8988T (cell line): Measurements from ENCODE around the gene HMCN1.

Experiments used
- DNase-seq: peaks from one replicate; pipeline ENCODE4 v3.0.0; 2011

Gene HMCN1

DNA sequence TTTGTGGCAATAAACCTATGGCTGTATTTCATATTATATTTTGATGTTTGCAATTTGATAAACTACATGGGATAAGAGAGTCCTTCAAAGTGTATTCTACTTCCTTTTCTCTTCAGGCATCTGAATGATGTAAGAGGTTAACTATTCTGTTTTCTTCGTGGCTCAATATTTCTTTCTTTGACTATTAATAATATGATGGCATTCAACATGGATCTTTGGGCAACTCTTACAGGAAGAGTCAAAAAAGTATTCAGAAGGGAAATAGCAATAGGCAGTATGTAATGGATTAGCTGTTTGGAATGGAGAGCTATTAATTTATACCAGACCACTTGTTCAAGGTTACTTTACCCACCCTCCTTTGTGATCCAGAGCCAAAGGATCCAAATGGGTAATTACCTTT is 74.4 kb downstream of the HMCN1 start:
- DNase-seq, result no peak

DNA sequence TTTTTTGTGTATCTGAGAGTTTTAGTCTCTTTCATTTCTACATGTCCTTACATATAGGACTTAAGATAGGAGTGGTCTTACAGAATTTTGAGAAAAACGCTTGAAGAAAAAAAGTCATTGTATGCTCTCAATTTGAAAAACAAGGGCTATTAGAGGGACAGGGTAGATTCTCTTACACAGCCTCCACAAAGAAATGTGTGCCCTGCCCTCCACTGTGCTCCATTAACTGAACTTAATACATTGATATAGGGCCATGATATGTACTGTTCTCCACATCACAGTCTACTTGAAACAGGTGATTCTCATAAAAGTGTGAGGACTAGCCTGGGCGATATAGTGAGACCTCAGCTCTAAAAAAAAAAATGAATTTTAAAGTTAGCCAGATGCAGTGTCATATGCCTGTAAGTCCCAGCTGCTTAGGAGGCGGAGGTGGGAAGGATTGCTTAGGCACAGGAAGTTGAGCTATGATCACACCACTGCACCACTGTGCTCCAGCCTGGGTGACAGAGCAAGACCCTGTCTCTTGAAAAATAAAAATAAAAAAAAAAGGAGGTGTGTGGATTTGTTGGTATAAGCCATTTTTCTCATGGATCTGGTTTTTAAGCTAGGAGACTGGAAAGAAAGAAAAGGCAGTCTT is 77.0 kb downstream of the HMCN1 start:
- DNase-seq, result no peak

DNA sequence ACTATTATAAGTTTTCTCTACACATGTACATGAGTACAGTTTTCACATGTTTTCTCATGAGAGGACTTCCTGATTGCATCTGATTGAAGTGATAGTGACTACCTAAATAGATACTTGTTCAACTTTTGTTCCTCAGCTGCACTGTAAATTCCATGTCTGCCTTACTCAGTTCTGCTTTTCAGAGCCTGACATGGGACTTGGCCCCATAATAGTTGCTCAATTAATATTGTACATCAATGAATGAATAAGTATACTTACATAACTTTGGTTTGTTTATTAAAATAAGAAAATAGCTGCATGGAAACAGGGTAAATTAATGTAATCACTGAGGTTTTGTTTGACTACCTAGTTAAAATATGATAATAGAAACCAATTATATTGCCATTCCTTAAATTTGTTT is 78.7 kb downstream of the HMCN1 start:
- no peak for DNase-seq

DNA sequence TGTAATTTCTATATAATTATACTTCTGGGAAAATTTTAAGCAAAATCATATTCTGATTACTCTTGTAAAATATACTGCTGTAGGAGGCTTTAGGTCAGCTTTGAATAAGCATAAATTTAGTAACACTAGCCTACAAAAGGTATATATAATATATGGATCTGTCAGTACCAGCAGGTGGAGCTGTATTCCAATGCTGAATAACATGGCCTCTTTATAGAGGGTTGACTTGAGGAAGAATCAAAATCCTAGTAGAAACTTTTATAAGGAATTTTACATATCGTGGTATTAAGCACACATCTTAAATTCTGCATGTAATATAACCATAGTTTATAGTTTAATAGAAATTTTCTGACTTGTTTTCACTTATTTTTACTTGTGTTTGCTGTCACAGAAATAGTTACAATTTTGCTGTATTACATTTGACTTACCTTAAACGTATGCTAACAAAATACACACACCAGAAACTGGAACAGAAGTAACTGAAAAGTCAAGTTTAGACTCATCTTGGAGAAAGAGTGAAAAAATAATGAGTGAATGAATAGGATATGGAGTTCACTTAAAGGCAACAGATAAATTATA is 79.3 kb downstream of the HMCN1 start:
- no peak for DNase-seq

DNA sequence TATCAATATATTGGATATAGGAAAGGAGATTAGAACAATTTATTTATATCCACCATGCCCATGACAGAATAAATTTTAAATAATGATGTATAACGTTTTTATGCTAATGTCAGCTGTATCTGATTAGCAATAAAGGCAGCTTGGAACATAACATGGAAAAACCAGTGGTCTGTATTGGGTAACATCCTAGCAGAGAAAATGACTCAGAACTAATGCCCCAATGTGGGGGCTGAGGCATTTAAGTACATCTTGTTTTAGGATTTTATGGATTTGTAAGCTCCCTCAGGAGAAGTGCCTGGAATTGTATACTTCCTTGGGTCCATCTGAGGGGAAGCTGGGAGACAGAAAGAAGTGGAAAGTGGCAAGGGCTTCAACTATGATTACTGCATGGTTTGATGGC is 82.3 kb downstream of the HMCN1 start:
- no peak for DNase-seq

DNA sequence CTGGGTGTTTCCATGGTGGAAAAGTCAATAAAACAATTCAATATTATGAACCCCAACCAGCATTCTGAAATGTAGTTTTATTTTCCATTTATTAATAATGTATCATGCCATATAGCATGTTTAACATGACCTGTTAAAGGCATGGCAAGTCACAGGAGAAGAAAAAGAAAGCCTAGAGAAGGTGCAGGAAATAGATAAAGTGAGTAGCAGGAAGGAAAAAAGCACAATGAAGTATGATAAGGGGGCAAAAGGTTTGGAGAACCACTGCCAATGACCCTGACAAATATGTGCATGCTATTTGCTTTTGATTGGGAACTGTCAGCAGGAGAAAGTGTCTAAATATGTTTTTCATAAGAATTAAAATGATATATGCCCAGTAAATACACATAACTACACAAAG is 85.6 kb downstream of the HMCN1 start:
- DNase-seq, result no peak

DNA sequence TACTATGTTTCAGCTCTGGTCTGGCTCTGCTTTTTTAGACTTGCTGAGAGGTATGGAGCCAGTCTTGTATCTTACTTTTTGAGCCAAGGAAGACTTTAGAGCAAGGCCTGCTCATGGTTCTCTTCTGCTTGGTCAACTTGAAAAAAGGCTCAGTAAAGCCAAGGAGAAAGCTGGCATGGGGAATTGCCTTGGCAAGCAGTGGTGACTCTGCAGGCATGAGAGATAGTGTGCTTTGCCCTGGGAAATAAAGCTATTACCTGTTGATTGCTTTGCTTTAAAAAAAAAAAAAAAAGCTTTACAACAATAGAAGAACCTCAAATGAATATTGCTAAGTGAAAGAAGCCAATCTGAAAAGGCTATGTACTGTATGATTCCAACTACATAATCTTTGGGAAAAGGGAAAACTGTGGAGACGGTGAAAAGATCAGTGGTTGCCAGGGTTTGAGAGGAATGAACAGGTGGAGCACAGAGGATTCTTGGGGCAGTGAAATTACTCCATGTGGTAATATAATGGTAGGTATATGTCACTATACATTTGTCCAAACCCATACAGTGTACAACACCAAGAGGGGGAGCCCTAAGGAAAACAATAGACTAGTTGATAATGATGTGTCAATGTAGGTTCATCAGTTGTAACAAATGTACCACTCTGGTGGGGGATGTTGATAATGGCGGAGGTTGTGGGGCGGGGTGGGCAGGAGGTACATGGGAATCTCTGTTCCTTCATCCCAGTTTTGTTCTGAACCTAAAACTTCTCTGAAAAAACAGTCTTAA is 87.6 kb downstream of the HMCN1 start:
- no peak for DNase-seq

DNA sequence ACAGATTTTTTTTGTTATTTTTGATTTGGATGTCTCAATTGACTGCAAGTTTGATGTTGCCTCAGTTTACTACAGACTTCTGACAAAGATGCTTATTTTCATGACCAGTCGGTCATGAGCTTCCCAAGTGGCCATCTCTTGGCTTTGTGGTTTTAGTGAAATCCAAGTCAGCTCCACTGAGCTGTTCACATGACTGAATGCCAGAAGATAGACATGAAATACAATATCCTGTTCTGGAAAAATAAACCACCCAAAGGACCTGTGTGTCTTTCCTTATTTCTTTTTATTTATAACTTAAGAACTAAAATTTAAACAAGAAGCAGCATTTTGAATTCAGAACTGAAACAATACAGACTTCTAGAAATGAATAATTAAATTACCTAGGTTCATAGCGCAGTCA is 89.3 kb downstream of the HMCN1 start:
- DNase-seq, result no peak

DNA sequence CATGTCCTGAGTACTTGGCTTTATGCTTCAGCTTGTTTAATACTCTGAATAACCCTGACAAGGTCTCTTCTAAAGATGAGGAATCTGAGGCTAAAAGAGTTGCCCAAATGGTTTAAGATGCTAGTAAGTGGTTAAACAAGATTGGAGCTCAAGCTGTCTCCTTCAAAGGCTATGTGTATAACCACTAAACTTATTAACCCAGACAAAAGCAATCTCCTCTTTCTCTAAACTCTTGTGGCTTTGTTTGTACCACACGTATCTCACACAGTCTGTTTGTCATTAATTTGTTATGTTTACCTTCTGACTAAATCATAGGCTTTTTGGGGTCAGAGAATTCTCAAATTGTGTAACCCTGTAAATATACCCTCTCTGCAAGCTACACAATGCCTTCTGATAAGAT is 89.9 kb downstream of the HMCN1 start:
- DNase-seq, result no peak

DNA sequence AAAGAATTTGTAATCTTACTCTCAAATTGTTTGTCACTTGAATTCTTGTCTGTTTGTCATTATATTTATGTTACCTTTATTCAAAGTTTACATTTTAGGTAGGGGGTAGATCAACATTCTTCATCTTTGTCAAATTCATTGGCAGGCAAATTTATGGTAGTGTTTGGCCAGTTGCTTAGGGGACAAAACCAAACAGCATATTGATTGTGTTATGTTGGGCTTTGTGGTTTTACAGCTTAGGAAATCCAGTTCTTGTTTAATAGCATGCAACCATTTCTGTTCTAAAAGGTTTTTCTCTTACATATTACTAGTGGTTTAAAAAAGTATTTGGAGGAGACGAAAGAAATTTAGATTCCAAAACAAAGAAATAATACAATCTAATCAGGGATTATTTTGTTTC is 91.4 kb downstream of the HMCN1 start:
- DNase-seq, result no peak

DNA sequence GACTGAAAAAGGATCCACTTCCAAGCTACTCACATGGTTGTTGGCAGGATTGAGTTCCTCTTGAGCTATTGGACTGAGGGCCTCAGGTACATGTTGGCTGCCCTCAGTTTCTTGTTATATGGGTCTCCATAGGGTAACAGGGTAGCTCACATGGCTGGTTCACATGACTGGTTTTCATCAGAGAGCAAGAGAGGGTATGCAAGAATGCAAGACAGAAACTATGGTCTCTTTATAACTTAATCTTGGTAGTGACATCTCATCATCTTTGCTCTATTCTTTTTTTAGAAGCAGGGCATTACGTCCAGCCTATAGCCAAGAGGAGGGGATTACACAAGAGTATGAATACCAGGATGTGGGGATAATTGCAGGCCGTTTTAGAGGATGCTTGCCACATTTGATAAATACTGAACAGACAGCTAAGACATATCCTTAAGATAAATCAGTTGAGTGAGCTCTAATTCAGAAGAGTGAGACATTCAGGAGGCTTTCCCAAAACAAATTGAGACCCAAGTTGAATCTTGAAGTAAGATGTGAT is 100.2 kb downstream of the HMCN1 start:
- no peak for DNase-seq

DNA sequence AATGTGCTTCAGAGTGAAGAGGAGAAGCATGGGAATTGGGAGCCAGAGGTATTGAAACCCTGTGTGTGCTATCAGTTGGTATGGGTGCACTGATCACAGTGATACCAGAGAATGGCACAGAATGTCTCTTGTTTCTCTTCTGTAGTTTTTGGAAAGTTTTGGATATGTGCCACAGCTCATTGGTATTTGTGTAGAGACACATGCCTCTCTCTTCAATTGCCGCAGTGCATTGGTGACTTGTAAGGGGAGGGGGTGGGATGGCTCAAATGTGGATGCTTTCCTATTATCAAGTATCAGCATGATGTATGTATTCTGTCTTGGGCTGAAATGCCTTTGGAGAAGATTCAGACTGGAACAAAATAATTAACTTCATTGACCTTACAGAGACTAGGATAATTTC is 101.0 kb downstream of the HMCN1 start:
- no peak for DNase-seq

DNA sequence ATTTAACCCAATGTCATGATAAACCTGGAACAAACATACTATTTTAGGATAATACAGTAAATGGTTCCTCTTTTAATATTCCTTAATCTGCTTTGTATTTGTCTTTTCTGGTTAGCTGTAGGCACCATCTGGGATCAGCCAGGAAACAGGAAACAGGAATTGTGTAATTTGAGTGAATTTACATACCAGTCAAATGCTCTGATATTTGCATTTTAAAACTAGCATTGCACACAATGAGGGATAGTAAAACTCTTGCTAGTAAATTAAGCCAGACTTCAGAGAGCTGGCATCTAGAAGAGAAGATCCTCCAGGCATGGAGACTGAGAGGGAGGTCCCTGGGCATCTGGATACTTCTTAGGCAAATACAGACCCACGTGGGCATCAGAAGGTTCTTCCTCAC is 103.5 kb downstream of the HMCN1 start:
- DNase-seq, result no peak

DNA sequence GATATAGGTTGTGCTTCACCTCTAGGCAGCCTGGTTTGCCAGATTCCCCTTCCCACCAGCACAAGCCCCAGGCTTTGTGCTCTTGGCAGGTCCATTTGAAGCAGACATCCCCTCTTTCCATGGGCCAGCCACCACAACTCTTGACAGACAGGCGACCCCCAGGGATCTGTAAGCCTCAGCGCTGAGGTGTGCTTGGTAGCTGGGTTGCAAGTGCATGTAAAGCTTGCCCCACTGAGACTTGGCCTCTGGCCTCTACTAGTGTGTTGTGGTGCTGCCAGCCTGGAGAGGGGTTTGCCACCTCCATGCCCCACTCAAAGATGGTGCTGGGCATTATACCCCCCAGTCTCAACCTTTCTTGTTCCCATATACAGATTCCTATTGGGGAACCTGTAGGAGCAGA is 103.9 kb downstream of the HMCN1 start:
- DNase-seq, result no peak

DNA sequence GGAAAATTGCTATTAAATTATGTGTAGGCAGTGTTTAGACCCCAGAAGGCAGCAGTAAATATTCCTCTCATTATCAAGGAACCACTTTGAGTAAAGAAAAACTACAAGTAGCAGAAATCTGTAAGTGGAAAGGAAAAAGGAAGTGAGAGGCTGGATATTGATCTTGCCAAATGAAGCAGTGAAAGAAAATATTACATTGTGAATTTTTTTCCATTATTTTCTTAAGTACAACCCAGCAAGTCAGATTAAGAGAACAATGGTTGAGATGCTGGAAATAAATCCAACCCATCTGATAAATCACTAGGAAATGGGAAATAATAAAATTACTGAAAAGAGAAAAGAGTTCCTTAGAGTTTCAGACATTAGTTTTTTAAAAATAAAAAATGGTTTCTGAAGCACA is 106.7 kb downstream of the HMCN1 start:
- no peak for DNase-seq

DNA sequence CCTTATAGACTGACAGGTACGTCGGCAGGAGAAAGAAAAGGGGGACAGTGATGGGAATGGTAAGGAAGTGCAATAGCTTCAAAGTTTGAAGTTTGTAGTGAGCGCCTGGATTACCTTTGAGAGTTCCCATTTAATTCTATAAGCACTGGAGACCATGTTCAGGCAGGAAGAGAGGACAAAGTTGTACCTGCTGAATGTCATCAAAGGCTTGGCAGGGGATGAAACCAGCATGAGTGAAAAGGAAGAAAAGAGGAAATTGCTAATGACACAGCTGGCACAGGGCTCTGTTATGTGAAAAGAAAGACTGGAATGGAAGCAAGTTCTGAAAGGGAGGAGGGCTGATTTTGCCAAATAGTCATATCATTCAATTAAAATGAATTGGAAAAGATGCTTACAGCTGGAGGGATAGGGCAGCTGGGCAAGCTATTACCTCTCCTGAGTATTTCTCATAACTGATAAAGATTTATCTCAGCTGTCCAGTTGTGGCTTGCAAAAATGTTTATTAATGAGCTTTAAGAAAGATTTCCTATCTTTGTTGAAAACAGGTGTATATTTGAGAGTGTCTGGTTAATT is 109.2 kb downstream of the HMCN1 start:
- no peak for DNase-seq

DNA sequence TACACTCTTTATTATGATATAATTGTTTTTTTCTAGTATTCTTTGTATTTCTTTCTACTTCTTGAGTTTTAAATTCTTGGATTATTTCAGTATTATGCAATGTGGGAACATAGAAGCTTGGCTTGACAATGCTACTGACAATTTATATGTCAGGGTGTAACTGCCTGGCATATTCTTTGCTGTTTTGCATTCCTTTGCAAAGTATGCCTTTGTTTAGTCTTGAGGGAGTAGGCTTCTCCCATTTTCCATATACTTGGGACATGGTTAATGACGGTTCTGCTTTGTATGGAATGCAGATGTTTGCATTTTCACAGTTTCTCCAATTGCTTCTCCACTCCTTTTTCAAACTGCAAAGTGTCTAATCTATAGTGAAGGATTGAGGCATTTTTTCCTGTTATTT is 109.8 kb downstream of the HMCN1 start:
- DNase-seq, result no peak

DNA sequence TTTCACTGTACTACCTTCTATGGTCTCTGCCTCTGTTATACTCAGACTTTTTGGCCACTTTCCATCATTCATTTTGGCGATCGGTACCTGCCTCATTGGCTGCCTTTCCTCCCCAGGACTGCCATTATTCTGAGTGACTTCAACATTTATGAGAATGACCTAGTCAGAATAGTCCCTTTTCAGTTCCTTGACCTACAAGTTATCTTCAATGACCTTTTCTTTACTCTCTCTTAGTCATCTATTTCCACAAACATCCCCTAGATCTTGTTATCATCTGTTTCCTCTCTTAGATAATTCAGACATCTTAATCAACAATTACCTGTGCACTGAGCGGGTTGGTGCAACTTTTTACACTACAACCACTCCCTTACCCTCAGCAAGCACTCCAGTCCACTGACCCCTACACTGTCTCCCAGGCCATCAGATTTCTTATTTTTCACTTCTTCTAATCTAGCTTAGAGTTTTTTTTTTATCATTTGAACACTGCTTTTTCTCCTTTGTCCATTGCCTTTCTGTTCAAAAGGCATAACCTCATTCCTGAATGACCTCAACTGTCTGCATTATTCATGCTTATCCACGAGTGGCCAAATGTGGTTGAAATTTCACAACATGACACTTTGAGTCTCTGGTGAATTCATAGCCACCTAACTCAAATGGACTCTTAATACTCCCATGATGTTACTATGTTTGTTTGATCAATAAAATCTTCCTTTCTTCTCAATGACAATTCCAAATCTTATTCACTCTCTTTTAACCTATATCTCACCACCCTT is 112.7 kb downstream of the HMCN1 start:
- DNase-seq, result no peak

DNA sequence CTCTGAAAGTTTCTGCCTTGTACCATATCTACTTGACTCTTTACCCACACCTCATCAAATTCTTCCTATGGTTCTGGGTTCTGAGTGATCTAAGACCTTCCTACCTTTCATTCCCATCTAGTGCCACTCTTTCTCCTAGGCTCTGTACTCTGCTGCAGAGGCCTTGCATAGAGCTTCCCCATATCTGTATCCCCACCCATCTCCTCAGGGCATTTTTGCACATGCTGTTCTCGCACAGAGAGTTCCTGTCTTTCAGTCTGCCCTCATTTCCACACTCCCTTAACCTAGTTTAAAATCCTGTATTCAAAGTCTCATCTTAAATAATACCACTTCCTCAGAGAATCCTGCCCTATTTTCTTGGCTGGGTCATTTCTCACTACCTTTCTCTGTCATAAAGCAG is 114.8 kb downstream of the HMCN1 start:
- DNase-seq, result no peak

DNA sequence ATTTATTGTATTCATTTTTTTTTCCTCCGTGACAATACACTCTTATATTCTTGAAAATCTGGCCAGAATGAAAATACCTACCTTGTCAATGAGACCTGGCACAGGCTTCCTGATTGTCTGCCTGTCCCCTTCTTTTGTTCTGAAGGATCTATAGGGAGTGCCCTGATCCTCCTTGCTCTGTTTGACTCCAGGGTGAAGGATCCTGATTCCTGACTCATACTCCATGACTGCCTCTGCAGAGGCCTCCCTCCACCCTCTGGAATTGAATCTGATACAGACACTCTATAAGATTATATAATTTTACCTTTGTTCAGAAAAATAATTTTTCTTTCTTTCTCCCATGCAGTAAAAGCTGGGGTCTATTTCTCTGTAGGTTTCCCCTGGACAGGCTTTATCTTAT is 116.2 kb downstream of the HMCN1 start:
- no peak for DNase-seq

DNA sequence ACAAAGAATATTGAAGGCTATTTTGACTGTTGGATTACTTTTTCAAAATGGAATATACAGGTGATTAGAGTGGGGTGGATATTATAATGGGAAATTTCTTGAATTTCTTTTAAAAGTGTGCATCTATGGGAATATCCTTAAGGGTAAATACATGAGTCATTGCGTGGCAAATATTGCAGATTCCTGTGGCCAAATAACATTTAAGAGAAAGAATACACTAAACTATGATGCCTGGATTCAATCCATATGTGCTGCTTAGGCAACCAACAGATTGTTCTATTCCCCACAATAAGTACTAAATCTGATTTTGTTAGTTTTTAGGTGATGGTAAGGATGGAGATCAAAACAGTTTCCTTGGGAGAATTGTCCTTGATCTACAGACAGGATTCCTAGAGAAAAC is 119.5 kb downstream of the HMCN1 start:
- no peak for DNase-seq

DNA sequence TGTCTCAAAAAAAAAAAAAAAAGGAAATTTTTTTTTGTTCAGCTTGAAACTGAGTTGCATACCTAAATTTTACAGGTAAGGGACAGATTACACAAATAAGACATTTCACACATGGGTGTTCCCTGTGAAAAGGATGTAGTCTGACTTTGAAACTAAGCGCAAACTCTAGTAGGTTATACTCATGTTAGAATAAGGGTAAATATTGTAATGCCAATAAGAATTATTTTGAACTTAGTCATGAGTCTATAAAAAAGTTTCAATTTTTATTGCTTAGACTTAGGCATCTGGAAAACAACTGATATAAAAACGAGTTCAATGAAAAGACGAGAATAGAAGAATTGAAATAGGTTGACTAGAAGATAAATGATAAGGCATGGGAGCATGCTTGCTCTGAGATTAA is 122.3 kb downstream of the HMCN1 start:
- DNase-seq, result no peak

DNA sequence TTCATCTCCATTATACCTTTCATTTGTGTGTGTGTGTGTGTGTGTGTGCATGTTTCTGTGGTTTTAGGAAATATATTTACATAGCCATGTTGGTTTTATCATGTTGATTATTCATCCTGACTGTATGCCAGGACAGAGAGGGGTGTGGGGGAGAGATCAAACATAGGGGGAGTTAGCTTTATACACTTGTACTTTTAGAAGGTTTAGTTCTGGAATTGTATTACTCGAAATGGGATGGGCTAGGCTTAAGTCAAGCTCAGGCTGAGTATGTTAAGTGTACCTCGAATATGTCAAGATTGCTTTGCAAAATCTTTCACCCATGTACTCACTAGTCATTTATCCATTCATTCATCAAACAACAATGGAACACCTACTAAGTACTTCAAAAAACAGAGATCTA is 123.3 kb downstream of the HMCN1 start:
- DNase-seq, result no peak
